GM12864 (cell line): Measurements from ENCODE around the gene JAKMIP2.
"Not testable (repeated sequence)": the region's sequence is repeated elsewhere in the genome, so short reads cannot be mapped to it uniquely, and the experiment has no call there.

Source experiments
- DNase-seq: peaks from one replicate; pipeline ENCODE4 v3.0.0-alpha.2; 2011; ENCODE audit warnings: low read depth
- H3K4me3 ChIP-seq: 2 replicates; pipeline ENCODE4 v1.5.1; 2011; ENCODE audit warnings: mild to moderate bottlenecking, low read depth, low read length, control low read depth
- CTCF ChIP-seq: IDR thresholded peaks from 2 replicates; pipeline ENCODE4 v1.5.1; 2011; ENCODE audit warnings: low read depth, mild to moderate bottlenecking, moderate library complexity, low read length, control low read depth, inconsistent platforms; ENCODE audit errors: missing control alignments

JAKMIP2 gene

DNA sequence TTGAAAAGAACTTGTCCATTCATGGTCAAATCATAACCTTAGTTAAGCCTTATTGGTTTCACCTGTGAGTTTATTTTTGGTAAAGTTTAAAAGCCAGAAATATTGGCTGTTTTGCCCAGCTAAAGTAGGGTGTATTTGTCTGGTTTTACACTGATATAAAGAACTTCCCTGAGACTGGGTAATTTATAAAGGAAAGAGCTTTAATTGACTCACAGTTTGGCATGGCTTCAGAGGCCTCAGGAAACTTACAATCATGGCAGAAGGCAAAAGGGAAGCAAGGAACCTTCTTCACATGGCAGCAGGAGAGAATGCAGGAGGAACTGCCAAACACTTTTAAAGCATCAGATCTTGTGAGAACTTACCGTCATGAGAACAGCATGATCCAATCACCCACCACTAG, 55.3 kb downstream of the JAKMIP2 start:
- TF ChIP-seq CTCF: no peak
- no peak for DNase-seq

GRCh38 chr5:147721191-147721960, 61.2 kb downstream of the JAKMIP2 start:
- H3K4me3 ChIP-seq, DNase-seq: not testable (repeated sequence)

More for the DNA sequence above, 55.3 kb downstream of the JAKMIP2 start:
- H3K4me3 ChIP-seq: no peak overlapping the region

- no peak for TF ChIP-seq CTCF
- no peak for DNase-seq
- H3K4me3 ChIP-seq: no peak overlapping the region
Observed at GRCh38 chr5:147713550-147714295, 68.8 kb downstream of the JAKMIP2 start.

- no peak for DNase-seq
- no peak for TF ChIP-seq CTCF
- H3K4me3 ChIP-seq: no peak overlapping the region
Observed at GRCh38 chr5:147712598-147712997, 69.9 kb downstream of the JAKMIP2 start.

- no peak for DNase-seq
- no peak overlapping the region for H3K4me3 ChIP-seq
- TF ChIP-seq CTCF: no peak
Observed at GRCh38 chr5:147712019-147712418, 70.5 kb downstream of the JAKMIP2 start.

GRCh38 chr5:147711019-147711418, 71.5 kb downstream of the JAKMIP2 start:
- DNase-seq: no peak
- no peak for TF ChIP-seq CTCF
- no peak overlapping the region for H3K4me3 ChIP-seq

- no peak for DNase-seq
- no peak overlapping the region for H3K4me3 ChIP-seq
- no peak for TF ChIP-seq CTCF
Observed at GRCh38 chr5:147708708-147709107, 73.8 kb downstream of the JAKMIP2 start.
